AG09309 (cell line): ENCODE results near the gene GATM.

ENCODE experiments used
- DNase-seq: peaks from one replicate; pipeline ENCODE4 v3.0.0-alpha.2; 2010; ENCODE audit warnings: low read depth
- H3K4me3 ChIP-seq: 2 replicates; pipeline ENCODE4 v1.5.1; 2011; ENCODE audit warnings: mild to moderate bottlenecking, low read depth, low read length, moderate library complexity; ENCODE audit not compliant: control insufficient read depth
- TF ChIP-seq, protein P1 (sequence below): IDR thresholded peaks from 2 replicates; pipeline ENCODE4 v1.5.1; 2011; ENCODE audit warnings: mild to moderate bottlenecking, low read depth, low read length, inconsistent platforms; ENCODE audit not compliant: insufficient read depth, control insufficient read depth; ENCODE audit errors: missing control alignments

Gene GATM

DNA sequence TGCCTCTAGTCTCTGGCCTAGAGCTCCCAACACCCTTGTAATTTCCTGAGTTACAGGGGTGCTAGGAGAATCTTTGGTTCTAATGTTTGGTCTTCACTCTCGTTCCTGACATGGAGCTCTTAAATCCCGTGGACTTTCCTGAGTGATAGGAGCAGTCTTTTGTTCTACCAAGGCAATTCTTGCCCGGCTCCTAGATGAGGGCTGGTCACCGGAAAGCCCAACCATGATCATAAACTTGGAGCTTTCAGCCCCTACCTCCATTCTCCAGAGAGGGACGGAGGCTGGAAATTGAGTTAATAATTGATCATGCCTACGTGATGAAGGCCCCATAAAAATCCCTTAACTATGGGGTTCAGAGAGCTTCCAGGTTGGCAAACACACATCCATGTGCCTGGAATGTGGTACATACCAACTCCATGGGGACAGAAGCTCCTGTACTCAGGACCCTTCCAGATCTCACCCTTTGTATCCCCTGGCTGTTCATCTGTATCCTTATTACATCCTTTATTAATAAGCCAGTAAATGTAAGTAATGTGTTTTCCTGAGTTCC lies 18.8 kb upstream of the GATM start:
- no peak for DNase-seq
- no peak overlapping the region for H3K4me3 ChIP-seq
- TF ChIP-seq, protein P1, sequence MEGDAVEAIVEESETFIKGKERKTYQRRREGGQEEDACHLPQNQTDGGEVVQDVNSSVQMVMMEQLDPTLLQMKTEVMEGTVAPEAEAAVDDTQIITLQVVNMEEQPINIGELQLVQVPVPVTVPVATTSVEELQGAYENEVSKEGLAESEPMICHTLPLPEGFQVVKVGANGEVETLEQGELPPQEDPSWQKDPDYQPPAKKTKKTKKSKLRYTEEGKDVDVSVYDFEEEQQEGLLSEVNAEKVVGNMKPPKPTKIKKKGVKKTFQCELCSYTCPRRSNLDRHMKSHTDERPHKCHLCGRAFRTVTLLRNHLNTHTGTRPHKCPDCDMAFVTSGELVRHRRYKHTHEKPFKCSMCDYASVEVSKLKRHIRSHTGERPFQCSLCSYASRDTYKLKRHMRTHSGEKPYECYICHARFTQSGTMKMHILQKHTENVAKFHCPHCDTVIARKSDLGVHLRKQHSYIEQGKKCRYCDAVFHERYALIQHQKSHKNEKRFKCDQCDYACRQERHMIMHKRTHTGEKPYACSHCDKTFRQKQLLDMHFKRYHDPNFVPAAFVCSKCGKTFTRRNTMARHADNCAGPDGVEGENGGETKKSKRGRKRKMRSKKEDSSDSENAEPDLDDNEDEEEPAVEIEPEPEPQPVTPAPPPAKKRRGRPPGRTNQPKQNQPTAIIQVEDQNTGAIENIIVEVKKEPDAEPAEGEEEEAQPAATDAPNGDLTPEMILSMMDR = no peak

- no peak overlapping the region for H3K4me3 ChIP-seq
- no peak for DNase-seq
- TF ChIP-seq, protein P1 = no peak
Measured at GRCh38 chr15:45395943-45396342, 17.6 kb upstream of the GATM start.

DNA sequence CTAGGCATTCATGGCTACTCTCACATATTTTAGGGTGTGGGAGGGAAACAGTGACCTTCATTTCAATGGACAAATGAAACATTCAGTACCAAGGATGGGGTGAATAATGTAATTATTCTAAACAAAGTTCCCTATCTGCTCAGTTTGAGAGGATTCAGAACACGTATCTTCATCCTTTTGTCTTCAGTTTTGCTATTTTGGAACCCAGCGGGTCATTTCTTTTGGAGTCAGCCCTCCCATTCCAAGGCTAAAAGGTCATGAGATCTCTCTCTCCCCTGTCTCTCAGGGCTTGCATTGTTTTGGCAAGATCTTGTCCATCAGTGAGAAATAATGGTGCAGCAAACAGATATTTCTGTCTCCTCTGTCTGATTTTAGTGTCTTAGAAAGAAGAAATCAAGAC lies 16.3 kb upstream of the GATM start:
- TF ChIP-seq, protein P1 = no peak
- H3K4me3 ChIP-seq = no peak overlapping the region

GRCh38 chr15:45393851-45394250 lies 15.5 kb upstream of the GATM start:
- no peak for DNase-seq
- H3K4me3 ChIP-seq = no peak overlapping the region
- TF ChIP-seq, protein P1 = peak; percentile 23

More for the DNA sequence above, 16.3 kb upstream of the GATM start:
- DNase-seq = no peak

- TF ChIP-seq, protein P1 = no peak
- no peak for DNase-seq
- no peak overlapping the region for H3K4me3 ChIP-seq
Measured at GRCh38 chr15:45392584-45392855, 14.2 kb upstream of the GATM start.

DNA sequence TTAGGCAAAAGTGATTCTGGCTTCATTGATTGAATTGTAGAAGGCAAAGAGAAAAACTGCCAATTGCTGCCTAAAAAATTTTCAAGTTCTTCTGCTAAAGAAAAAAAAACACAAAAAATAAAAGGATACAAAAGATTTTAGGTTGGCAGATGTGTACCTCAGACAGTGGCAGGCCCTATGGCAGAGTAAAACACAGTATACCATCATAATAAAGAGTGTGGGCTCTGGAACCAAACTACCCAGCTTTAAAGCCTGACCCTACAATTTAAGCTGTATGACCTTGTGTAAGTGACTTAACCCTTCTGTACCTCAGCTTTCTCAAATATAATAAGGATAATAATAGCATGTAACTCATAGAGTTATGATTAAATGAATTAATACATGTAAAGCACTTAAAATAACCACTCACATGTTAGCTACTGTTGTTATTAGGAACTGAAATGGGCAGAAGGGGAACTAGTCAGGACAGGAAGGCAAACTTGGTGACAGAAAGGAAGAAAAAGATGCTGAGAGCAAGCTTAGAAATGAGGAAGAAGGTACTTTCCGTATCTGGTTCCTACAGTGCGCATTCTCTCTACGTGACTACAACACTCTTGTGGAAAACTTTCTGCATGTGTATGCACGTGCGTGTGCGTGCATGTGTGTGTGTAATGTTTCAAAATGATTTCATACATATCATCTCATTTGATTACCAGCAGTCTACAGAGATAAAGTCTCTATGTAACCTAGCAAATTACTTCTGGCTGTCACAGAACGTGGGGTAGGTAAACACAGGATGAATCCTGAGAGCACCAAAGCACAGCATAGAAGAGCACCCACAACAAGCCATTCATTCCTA lies 13.6 kb upstream of the GATM start:
- DNase-seq = no peak
- no peak overlapping the region for H3K4me3 ChIP-seq
- TF ChIP-seq, protein P1 = no peak
